HG03439 (cell line): ENCODE data around the gene SEMG2.

Experiments used
- ATAC-seq: cut with Tn5 transposase; IDR thresholded peaks from one replicate; pipeline ENCODE4 v1.9.1; 2021; ENCODE audit warnings: mild to moderate bottlenecking, moderate library complexity; ENCODE audit not compliant: unreplicated experiment

The SEMG2 gene

DNA sequence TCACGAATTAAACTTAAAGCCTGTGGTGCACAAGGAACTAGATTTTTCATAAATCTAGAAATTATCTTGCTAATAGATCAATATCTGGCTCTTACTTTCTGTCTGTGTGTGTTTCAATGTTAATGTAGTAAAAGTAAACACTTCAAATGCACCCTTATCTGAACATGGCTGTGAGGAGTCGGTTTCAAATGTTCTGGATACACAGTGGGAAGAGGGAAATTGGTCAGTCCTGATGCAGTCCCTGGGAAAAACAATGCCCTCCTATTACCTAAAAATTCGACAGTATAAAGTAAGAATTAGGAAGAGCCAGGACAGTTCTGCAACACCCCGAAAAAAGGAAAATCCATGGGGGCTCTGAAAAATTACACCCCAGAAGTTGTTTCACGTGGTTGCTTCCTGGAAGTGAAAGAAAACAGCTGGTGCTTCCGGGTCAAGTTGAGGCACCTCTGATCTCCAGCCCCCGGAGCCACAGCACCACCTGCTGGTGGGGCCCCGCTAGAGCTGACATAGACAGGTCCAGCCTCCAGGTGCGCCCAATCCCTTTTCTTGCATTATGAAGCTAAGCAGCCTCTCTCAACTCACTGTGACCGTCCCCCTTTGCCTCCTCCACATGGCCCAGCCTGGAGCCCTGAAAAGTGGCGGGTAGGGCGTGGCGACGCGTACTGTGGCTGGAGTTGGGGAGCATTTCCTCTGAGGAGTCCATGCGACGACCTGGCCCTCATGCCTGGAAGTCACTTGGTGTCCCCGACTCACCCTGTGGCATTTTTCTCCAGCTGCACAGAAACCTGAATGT, 8.3 kb downstream of the SEMG2 start:
- no peak for ATAC-seq

DNA sequence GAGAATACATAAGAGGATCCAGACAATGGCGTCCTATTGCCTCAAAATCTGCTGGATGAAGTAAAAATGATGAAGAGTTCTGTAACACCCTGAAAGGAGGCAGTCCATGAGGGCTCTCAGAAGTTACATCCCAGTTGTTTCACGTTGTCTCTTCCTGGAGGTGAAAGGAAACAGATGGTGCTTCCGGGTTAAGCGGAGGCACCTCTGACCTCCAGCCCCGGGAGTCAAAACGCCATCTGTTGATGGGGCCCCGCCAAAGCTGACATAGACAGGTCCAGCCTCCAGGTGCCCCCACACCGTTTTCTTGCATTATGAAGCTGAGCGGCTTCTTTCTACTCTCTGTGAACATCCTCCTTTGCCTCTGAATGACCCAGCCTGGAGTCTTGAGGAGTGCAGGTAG, 9.5 kb downstream of the SEMG2 start:
- no peak for ATAC-seq

DNA sequence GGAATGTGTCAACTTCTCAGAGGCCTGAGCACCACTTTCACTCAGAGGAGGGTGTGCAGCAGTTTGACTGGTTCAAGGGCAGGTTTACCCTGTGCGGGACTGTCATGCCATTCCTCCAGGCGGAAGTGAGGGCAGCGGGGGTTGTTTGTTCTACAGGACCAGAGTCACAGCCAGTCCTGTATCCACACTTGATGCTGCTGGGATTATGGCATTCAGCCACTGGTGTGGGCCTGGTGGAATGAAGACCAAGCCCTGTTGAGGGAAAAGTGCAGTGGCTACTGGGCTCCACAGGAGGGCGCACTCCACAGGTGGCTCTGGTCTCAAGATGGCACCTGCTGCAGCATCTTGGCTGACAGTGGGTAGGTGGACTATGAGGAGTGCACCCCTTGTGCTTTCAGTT, 14.8 kb downstream of the SEMG2 start:
- ATAC-seq, result no peak

DNA sequence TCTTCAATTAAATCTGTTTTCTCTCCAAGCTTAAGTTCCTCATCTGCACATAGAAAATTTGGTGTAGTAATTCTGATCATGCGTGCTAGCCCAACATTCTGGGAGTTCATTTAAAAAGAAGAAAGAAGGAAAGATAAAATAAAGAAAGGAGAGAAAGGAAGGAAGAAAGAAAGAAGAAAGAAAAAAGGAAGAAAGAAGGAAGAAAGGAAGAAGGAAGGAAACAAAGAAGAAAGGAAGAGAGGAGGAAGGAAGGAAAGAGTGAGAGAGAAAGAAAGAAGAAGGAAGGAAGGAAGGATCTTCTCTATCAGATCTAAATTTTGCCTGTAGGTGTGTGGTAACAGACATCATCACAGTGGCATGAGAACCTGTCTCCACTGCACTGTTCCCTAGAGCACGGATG, 17.0 kb downstream of the SEMG2 start:
- ATAC-seq, result no peak

DNA sequence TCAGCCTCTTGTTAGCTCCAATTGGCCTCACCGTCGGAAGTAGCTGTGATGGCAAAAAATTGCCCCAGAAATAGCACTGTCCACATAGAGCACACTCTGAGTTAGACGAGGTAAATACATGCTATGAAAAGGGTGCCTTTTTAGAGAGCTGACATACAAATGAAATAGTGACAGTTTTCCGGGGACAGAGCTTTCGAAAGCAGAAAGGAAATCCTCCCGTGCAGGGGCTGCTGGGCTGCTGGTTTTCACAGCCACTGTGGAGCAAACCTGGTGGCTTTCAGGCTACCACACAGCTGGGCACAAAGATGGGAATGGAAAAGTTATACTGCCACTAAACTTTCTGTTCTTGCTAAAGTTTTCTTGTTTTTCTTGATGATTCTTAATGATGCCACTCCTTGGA, 24.9 kb downstream of the SEMG2 start:
- ATAC-seq, result no peak

DNA sequence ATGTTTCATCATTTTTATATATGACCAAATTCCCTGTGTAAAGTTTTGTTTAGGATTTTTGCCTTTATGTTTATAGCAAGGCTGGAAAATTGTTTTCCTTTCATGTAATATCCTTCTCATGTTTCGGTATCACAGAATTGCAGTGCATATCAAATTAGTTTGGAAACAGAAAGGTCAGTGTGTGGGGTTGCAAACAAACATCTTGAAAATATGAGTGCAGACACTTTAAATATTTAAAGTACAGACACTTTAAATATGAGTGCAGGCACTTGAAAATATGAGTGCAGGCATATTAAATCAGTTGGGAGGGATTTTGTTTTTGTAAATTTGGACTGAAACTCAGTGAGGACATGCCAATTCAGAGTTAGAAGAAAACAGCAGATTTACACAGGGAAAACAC, 26.7 kb downstream of the SEMG2 start:
- ATAC-seq, result no peak

DNA sequence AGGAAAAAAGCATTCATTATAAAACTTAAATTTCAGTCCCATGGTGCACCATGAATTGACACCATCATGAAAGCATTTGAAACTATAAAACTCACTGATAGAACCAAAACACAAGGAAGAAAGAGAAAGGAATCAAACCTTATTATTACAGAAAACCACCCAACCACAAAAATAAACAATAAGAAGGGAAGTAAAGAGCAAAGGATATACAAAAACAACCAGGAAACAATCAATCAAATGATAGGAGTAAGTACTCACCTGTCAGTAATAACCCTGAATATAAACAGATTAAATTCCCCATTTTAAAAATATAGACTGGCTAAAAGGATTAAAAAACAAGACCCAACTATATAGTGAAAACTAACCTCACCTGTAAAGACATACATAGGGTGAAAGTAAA, 27.4 kb downstream of the SEMG2 start:
- ATAC-seq, result no peak

DNA sequence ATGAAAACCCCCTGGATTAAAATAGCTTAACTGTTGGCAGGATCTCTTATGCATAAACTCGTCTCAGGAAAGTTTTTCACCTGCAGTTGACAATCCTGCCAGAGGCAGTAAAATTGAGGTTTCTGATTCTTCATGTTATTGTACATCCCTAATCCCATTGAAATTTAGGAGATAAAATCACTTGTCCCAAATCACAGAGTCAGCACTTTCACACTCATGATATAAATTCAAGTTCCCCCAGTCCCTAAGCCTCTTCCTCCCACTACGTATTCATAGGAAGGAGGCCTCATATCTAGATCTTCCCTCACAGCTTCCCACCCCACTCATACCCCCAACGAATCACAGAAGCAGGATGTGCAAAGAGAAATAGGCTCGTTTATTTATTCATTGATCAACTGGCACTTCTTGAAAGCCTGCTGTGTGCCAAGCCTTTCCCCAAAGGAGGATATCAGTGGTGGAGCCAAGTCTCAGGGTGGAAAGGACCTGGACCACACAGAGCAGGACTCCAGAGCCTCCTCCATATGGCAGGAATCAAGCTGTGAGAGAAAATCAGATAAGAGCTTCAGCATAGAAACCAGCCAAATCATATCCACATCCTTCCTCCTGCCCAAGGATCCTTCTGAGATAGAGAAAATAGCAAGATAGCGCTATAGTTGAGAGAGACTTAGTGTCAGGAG, 30.8 kb downstream of the SEMG2 start:
- ATAC-seq, result no peak

DNA sequence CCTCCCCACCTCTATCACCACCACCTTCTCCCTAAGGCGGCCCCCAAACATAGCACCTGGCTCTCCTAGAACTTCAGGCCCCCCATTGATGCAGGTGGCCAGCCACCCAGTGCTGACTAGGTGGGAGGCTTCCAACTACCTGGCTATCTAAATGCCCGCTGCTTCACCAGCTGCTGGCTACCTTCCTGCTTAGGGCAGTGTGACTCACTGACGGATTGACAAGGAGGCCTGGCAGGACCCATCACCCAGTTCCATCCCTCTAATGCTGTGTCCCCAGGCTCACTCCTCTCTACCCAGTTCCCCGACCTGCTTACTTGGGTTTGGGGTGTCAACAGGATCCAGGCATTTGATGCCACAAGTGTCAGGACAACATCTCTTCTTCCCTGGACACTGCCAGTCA, 32.1 kb downstream of the SEMG2 start:
- ATAC-seq, result no peak

DNA sequence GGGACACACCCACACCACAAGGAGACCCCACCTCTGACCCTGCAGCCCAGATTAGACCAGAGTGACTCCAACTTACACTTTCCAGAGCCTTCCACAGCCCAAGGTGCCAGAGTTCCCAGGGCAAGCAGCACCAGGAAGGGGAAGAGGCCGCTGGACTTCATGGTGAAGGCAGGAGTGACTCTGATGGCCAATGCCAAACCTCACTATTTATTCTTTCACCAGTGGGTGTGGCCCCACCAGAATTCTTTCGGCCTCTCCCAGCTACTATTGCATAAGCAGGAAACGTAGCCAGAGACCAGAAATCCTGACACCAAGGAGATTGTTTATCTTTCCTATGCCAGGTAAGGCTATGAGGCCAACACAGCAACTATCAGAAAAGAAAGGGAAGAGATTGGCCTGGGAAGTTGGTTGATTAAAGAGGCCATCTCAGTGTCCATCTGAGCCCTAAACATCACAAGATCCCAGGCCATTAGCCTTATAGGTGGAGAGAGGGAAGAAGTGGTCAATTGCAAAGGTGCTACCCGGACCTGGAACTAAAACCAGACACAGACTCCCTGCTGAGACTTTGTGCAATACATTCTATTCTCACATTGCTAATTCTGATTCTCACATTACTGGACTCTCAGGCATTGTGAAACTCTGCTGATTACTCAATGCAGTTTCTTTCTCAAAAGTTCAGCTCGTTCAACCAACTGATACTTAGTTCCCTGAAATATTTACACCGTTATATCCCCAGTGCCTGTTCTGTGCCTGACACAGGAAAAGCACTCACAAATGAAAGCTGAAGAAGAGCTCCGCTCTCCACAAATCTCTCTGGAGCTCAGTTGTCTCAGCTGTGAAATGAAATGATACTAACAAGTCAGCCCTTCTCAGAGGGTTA, 33.5 kb downstream of the SEMG2 start, which contains the start of gene SLPI:
TSS of gene SLPI (minus strand) at position 182 of the 880 bp plus-strand sequence. CDS start at position 161, 21 bp downstream.
- no peak for ATAC-seq

DNA sequence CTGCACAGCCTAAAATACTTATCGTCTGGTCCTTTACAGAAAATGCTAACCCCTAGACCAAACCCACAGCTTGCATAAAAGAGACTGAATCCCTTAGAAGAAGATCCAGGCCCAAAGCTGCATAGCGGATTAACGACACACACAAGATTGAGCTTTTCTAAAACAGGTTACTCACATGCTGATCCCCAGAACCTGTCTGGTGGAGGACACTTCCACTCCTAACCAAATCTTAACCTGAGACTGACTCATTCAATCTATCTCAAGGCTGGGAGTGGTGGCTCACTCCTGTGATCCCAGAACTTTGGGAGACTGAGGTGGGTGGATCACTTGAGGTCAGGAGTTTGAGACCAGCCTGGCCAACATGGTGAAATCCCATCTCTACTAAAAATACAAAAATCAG, 36.0 kb downstream of the SEMG2 start:
- no peak for ATAC-seq

DNA sequence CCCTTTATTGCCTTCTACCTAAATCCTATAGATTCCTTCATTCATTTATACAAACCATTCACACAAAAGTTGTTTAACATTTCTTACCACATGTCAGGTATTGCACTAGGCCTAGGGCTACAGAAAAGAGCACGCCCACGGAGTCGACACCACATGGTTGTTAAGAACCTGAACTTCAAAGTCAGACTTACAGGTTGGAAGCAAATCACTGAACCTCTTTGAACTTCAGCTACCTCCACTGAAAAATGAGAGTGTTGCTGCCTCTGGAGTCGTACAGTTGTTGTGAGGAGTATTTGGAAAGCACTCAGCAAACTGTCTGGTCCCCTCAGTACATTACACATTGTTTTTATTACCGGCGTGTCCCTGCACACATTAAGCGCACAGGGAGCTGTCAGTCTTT, 36.5 kb downstream of the SEMG2 start:
- no peak for ATAC-seq

DNA sequence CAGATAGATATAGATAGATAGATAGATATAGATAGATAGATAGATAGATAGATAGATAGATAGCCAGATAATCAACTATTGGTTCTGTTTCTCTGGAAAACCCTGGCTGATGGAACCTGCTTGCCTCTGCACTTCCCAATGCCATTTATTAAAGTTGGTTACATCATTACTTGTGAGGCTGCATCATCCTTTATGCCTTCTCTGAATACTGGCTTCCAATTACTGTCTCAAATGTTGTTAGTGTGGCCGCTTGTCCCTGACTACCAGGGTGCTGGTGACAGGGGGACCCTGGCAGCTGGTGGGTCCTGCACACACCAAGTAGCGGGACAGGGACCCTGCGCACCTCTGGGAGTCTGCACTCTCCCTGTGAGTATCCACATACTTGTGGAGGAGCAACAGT, 37.1 kb downstream of the SEMG2 start:
- no peak for ATAC-seq

DNA sequence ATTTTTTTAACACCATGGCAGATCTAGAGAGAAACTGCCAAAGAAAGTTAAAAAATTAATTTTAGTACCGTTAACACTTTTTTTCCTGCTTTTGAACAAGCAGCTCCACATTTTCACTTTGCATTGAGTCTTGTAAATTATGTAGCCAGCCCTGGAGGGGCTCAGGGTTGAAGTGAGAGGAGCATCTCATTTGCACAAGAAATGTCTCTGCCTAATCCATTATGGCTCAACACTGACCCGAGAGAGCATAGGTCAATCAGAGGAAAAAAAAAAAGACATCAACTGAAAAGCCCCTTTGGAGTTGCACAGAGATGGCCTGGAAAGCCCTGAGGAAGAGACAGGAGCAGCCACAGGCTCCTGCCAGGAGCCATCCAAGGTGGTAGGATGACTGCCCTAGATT, 37.5 kb downstream of the SEMG2 start:
- ATAC-seq, result no peak

DNA sequence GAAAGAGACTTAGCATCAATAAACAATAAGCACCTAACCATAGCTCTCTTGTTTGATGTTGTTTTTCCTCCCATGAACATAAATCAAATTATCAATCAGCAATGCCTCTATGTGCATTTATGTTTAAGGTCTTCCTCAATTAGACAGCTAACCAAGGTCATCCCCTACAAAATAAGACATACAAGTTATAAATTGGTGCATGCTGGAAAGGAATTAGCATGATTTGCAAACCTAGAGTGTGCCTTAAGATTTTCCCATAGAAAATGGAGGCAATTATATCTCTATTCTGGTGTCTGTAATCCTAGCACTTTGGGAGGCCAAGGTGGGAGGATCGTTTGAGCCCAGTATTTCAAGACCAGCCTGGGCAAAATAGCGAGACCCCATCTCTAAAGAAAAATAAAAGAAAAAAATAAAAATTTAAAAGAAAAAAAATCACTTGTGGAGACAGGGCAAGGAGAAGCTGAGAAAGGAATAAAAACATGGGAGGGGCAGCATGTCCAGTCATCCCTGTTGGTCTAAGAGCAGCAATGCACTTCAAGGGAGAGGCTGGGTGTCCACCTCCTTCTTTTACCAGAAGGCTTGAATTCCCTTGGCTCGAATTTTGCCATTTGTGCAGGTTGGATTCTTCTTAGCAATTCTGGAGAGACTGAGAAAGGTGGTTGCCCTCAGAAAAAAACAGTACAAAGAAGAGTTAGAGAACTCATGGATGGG, 42.5 kb downstream of the SEMG2 start:
- no peak for ATAC-seq

DNA sequence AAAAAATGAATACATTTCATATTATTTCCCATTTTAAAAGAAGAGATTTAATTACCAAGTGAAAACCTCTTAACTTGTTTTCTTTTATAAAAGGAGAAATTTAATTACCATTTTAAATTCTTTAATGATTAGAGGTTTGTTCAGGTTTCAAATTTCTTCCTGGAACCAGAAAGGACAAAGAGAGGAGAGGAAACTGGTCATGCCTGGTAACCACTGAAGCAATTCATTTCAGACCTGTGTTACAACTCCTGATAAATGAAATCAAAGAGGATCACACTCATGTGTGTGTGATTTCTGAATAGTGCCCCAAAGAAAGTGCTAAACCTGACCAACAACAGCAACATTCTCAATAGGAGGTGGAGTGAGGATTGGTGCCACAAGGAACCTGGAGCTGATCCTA, 45.8 kb downstream of the SEMG2 start:
- ATAC-seq, result no peak

DNA sequence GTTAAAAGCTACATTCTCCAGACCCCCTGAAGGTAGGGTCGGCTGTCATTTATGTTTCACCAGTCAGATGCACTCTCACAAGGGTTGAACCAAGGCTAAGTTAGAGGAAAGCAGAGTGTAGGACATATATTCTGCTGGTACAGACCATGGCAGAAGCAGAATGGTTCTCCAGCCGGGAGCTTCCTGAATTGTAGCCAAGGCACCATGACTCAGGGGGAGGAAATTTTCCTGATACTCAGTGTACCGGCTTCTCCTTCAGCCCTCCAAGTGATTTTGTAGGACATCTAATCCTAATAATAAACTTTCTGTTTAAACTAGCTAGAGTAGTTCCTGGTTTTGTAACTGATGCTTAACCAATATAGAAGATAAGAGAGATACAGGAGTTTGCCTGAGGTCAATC, 47.4 kb downstream of the SEMG2 start:
- no peak for ATAC-seq

DNA sequence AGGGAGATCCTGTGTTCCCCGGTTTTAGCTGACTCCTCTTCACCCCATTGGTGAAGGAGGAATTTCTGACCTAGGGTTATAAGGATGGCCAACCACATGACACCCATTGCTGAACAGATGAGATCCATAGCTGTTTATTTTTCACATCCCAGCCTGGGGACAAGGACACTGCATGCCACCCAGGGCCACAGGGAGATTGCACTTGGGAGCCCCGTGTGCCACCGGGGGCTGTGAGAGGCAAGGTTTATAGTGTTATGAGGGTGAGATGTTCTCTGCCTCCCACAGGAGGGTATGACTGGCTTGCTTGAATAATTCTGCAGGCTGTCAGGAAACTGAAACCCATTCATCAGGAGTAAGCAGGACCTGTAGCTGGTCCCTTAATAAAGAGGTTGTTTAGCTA, 47.9 kb downstream of the SEMG2 start:
- ATAC-seq, result no peak

DNA sequence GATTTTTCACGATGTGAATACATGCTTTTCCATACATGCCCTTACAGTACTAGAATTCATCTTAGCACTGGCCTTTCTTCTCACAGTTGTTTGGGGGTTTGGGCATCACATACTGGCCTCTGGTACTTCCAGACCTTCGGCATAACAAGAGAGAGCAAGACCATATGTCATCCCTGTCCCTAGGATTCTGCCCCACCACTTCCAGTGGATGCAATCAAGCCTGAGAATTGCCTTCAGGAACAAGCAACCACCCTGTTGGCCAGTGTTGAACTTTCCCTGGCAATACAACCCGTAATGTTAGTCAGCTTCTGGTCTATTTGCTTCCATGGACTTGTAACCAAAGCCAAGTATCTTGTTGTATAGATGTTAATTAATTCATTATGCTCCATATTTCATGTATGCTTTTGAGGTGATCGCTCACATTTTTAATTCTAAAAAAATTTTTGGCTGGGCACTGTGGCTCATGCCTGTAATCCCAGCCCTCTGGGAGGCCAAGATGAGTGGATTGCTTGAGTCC, 48.6 kb downstream of the SEMG2 start:
- ATAC-seq, result no peak
